HG03558 (cell line): ENCODE data around the gene MPC1.

ENCODE experiments used
- ATAC-seq: cut with Tn5 transposase; IDR thresholded peaks from one replicate; pipeline ENCODE4 v1.9.1; 2021; ENCODE audit warnings: moderate number of reproducible peaks; ENCODE audit not compliant: unreplicated experiment; ENCODE audit errors: extremely low read depth

Gene MPC1

DNA sequence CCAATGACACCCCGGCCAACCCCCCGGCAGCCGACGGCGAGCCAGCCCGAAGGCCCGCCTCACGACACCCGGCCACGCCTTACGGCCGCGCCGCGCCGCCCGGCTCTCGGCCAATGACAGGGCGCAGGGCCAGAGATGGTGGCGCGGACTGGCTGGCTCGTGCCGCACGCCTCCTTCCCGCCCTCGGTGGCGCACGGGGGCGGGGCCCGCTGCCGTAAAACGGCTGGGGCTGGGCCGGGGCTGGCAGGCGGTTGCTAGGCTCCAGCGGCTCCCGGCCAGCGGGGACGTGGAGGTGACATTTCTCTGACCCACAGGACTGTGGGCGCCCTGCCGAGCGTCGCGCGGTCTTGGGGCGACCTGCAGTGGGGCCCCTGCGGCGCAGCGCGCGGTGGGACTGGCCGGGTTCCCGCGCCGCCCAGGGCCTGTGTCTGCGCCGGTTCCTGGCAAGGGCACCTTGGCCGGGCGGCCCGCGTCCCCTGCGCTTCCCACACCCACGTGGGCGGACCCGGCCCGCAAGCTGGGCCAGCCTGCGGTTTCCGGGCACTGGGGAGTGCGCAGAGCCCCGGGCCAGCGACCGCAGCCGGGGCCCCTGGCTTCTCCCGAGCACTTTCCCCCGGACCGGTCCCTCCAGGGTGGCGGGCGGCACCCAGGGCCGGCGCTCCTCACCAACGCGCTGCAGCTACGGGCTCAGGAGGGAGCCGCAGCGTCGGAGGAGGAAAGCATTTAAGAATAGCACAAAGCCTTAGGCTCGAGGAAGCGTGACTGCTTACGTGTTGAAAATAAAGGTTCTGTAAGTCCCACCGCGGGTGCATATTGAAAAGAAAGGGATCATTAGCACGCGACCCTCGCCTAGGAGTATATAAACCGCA is at the start of gene MPC1:
MPC1 (minus strand) TSS at position 8 of the 869 bp plus-strand sequence. CDS start 64 bp downstream, outside the sequence.
- ATAC-seq = peak; percentile 79

DNA sequence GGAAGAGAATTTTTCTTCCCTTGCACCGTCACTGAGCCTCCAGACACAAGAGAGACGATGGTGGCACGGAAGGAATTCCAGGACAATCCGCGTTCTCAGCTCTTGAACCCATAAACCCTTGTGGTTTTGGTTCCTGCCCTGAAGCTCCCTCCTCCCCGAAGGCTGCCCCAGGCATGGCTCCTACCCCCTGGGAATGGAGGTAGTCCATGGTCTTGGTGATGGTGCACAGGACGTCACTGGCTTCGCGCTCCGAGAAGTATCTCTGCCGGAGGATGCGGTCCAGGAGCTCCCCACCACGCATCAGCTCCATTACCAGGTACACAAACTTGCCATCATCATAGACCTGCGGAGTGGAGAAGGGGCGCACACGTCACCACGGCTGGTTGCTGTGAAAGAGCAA is 47.5 kb upstream of the MPC1 start:
- no peak for ATAC-seq

DNA sequence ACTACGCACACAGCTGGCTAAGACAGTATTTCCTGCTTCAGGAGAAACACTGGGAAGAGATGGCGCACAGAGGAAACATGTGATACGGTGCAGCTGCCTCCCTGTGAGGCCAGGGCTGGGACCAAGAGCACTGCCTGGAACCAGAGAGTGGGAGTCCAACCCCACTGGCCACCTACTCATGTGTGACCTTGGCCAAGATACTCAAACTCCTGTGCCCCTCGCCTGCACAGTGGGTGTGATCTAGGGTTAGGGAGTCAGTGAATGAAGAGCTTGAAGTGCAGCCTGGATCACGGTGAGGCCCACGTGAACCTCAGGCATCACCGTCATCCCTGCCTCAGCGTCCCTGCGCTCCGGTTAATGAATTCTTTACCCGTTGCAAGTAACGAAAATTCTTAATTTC is 41.7 kb upstream of the MPC1 start:
- no peak for ATAC-seq

GRCh38 chr6:166423781-166424180 is 41.0 kb upstream of the MPC1 start:
- ATAC-seq = no peak

DNA sequence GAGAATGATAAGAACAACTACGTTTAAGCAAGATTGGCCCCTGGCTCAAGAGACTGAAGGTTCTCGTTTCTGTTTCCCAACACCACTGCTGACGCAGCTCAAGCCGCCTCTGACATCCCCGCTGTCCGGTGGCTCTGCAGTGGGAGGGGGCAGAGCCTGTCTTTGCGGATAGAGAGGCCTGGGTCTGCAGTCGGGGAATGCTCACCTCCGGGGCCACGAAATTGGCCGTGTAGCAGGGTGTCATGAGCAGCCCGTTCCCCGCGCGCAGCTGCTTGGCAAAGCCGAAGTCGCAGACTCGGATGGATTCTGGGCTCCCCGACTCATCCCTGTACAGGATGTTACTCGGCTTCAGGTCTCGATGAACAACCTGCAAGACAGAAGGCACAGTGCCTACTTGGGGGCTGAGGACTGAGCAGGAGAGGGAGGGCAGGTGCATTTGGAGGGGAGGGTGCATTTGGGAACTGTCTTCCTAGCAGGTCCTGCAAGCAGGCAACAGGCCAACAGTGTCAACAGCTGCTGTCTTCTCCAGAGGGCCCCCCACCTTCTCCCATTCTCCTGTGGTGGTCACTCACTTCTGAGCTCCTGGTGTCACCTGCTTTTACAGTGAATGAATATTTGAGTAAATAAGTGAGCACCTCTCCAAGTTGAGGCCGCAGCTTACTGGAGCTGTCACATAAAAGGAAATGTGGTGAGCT is 40.5 kb upstream of the MPC1 start:
- ATAC-seq = no peak

DNA sequence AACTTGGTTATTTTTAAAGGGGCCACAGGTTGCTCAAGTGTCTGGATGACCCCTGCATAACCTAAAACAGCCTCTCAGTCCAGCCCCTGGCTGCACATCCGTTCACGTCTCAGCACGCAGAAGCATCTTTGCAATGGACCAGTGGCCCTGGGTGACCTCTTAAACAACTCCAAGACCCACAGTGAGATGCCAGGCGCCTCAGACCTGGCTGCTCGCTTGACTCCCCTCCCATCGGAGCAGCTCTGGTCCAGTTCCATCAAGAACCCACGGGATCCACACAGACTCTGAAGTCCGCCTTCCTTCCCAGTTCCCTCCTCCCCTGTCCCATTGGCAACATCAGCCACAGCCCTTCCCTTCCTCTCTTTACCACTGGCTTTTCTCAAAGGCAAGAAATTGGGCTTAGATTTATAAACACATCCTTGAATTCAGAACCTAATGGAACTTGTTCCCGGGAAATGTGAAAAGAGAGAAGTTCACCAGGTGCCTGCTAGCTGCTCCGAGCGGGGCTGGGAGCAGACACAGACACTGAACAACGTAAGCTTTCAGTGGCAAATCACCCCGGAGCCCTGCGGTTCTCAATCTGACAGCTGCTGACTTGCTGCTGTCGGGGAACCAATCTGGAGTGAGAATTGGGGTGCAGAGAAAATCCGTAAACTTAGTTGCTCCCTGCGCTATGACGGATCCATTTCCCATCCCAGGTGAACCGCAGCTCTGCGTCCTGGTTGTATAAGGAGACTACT is 39.6 kb upstream of the MPC1 start:
- ATAC-seq = no peak

DNA sequence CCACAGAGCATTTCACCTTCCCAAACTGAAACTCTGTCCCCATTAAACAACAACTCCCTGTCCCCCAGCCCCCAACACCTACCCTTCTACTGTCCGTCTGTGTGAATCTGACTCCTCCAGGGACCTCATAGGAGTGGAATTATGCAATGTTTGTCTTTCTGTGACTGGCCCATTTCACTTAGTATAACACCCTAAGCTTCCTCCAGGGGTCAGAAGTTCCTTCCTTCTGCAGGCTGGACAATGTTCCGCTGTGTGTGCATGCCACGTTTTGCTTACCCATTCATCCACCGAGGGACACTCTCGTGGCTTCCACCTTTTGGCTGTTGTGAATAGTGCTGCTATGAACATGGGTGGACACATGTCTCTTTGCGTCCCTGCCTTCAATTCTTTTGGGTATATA is 37.6 kb upstream of the MPC1 start:
- ATAC-seq = no peak

- no peak for ATAC-seq
Measured at GRCh38 chr6:166419717-166420116, 37.0 kb upstream of the MPC1 start.

DNA sequence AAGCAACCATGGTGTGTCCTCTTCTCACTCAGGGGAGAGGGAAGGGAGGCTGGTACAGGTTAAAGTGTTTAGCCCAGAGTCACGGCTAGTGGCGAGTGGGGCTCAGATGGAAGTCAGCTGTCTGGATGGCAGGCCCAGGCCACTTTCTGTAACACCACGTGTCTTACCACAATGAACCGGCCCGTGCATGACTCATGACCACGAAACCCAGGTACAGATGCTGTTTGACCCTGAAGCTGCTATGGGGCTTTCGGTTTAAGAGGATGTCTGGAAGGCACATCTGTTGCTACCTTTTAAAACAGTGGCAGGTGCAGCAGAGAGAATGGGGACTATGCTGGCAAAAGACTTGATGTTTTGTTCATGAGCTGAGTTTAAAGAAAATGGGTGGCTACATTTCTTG is 36.5 kb upstream of the MPC1 start:
- ATAC-seq = peak; percentile 97

DNA sequence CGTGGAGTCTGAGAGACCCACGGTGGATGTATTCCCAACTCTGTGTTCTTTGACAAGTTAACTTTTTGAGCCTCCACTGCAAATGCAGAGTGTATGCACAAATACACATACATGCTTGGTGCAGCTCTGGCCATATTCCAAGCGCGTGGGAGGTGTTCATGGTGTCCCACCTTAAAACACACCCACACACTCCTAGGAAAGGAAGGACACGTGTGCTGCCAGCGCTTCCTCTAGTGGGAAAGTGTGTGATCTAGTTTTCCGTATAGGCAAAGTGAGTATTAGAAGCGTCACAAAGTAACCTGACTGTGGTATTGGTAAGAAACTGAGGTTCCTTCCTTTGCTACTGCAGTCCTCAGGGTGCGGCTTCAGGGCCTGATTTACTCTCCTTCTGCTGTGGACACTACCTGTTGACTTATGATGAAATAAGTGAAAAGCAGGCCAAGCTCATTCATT is 36.0 kb upstream of the MPC1 start:
- no peak for ATAC-seq

DNA sequence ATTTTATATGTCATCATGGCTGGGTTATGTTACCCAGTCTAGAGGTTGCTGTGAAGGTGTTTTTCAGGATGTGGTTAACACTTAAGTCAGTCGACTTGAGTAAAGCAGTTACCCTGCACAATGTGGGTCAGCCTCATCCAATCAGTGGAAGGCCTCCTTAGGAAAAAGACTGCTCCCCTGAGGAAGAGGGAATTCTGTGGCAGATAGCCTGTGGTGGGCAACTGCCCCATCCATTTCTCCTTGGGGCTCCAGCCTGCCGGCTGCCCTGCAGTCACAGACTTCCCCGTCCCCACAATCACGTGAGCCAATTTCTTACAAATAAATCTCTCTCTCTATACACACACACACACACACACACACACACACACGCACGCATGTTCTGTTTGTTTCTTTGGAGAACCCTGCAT is 34.5 kb upstream of the MPC1 start:
- peak; percentile 30 for ATAC-seq

GRCh38 chr6:166415833-166416347 is 33.1 kb upstream of the MPC1 start:
- ATAC-seq = no peak

- ATAC-seq = no peak
Measured at GRCh38 chr6:166415306-166415705, 32.6 kb upstream of the MPC1 start.

- ATAC-seq = no peak
Measured at GRCh38 chr6:166413491-166413951, 30.8 kb upstream of the MPC1 start.

- ATAC-seq = no peak
Measured at GRCh38 chr6:166412911-166413384, 30.2 kb upstream of the MPC1 start.

GRCh38 chr6:166412156-166412910 is 29.6 kb upstream of the MPC1 start:
- no peak for ATAC-seq

DNA sequence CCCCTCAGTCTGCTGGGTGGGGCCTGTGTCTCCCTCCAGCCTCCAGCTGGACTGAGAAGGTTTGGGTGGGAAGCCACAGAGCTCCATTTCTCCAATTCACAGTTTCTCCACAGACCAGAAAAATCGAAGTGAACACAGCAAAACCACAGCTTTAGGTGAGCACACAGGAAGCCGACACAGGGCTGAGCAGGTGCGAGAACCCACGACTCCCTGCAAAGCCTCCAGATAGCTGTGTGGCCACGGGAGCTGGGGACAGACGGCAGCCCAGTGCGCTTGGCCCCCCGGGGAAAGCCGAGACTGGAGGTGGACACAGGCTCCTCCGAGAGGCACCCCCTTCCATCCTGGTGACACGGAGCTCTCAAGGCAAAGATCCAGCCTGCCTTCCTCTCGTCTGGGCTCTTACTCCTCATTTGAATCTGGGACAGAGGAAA is 29.0 kb upstream of the MPC1 start:
- no peak for ATAC-seq

- no peak for ATAC-seq
Measured at GRCh38 chr6:166411271-166411670, 28.5 kb upstream of the MPC1 start.

DNA sequence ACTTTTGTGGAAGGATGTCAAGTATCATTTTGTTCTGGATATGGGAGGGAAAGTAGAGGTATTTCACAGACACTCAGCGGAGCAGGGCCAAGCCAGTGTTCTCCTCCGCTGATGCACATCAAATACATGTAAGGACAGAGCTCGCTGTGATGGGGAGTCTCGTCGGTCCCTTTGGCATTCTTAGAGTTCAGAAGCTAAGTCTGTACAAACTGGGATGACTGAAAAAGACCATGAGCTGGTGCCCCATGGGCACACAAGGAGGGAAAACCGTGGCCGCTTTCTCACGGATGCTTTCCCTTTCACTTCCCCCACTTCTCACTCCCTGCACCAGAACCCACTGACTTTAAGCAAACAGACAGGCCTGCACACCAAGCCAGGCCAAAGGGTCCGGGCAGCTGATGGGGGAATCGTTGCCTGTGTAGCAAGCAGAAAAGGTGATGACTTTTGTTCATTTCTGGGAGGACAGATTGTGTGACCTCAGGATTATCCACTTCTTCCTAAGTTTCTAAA is 27.7 kb upstream of the MPC1 start:
- ATAC-seq = no peak
